COR-L47 (cell line): ENCODE results near the gene PLCD1.
"Not testable (repeated sequence)": the region's sequence is repeated elsewhere in the genome, so short reads cannot be mapped to it uniquely, and the experiment has no call there.

Experiments
- DNase-seq: peaks from one replicate; lab custom pipeline; 2025; lab: John Stamatoyannopoulos, UW

The PLCD1 gene

DNA sequence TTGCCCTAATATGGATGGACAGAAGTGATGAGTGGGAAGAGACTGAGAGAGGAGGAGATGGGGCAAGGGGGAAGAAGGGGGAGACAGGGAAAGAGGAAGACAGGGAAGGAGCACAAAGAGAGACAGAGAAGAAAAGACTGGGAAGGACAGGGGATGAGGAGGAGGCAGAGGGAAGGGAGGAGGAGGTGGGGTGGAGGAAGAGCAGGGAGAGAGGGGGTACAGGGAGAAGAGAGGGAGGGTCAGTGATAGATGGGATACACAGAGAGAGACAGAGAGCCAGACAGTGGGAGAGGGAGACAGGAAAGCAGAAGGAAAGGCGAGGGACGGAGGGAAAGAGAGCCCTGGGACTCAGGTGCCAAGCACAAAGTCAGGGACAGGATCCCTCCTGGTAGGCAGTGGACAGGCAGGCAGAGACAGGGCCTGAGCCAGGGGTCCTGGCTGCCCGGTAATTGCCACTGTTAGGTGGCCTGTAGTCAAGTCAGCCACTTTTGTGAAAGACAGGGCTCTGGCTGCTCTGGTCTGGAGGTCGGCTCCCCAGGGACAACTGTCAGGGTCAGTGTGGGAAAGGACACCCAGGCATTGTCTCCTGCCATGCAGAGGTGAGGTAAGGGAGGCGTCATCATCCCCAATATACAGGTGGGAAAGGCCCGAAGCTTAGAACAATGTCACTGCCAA lies 29.1 kb downstream of the PLCD1 start:
- no peak for DNase-seq

DNA sequence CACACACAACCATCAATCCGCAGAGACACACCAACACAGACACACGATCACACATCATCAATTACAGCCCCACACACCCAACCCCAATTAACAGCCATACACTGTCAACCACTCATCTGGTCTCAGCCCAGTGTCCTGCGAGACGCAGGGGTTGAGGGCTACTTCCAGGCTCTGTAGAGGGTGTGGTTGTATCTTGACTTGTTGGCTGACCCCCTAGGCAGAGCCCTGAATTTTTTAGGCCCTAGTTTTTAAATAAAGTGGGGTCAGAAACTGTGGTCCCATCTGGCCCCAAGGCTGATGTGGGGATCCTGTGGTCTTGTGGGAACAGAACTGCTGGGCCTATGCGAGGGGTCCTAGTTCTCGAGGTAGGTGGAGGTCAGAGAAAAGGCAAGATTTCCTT lies 29.6 kb downstream of the PLCD1 start:
- no peak for DNase-seq

DNA sequence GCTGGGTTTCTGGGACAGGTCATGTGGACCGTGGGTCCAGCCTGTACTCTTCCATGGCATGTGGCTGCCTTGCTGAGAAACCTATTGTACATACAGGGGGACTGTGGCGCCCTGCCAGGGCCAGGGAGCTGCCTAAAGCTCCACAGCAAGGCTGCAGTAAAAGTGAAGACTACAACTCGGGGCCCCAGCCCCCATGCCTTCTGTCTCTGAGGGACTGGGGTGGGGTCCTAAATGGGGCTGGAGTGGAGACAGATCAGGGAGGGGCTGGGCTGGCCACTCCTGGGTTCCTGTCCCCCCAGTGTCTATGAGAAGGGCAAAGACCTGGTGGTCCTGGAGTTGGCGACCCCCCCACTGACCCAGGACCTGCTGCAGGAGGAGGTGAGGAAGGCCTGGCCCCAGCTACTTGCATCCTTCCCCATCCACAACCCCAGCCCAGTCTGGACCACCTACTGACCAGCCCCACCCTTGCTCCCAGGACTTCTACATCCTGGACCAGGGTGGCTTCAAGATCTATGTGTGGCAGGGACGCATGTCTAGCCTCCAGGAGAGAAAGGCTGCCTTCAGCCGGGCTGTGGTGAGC lies 31.6 kb downstream of the PLCD1 start:
- no peak for DNase-seq

DNA sequence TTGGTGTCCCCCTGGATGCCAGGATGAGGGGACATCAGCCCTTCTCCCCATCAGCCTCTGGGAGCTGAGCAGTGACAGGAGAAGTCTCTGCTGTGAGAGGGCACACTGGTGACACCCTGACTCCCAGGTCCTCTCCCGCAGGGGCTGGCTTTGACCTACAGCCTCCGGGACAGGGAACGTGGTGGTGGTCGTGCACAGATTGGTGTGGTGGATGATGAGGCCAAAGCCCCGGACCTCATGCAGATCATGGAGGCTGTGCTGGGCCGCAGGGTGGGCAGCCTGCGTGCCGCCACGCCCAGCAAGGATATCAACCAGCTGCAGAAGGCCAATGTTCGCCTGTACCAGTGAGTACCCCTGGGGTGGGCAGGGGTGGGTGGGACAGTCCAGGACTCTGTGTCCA lies 32.1 kb downstream of the PLCD1 start:
- no peak for DNase-seq

DNA sequence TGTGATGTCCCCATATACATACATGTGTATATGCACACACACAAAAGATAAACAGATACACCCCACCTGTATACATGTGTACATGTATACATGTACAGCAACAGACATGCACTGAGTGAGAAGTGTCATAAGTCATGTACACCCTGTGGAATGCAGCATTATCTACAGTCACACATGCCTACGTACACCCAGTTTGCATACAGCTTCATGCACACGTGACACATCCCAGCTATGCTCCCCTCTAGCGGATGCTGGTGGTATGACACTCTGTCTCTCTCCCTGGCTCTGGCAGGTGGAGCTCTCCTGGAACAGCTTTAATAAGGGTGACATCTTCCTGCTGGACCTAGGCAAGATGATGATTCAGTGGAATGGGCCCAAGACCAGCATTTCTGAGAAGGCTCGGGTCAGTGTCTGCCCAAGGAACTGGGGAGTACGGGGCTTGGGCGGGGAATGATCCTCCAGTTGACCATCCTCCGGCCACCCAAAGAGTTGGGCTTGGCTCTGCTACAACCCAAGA lies 32.6 kb downstream of the PLCD1 start:
- DNase-seq = no peak

DNA sequence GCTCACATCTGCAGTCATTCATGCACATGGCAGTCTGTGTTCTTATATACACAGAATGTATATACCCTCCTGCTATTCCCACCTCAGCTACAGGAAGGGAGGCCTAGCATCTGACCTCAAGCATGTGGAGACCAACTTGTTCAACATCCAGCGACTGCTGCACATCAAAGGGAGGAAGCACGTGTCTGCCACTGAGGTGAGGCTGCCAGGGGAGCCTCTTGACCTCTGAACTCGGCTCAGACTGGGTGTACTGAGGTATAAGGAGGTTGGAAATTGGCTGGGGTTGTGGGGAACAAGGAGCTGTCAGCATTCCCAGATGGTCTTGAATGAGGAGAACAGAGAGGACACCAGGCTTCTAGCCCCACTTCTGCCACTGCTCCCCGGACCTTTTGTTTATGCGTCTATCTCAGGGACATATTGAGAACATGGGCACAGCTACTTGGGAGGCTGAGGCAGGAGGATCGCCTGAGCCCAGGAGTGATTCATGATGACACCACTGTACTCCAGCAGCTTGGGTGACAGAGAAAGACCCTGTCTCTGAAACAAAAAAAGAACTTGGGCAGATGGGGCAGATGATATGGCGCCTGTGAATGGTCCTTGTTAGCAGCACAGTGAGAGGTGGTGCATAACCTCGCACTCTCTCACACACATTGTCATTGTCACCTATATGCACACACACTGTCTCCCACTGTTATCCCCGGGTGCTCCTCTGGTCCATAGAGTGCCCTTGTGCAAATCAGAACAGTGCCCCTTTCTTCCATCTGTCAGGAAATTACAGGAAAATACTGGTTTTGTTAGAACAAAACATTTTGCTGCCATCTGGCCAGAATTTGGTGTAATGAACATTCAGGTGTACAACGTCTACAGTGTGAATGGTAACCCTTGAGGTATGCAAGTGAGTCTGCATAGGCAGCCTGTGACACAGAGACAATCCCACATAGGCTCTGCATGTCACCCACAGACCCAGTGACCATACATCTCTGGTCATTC lies 33.5 kb downstream of the PLCD1 start:
- no peak for DNase-seq

DNA sequence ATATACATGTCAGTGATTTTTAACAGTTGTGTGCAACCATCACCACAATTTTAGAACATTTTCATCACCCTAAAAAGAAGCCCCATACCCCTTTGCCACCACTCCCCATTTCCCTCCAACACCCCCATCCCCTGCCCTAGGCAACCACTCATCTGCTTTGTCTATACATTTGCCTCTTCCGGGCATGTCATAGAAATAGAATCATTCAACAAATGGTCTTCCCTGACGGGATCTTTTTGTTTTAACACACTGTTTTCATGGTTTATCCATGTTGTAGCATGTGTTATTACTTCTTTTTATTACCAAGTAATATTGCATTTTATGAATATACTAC lies 34.8 kb downstream of the PLCD1 start:
- DNase-seq = no peak

DNA sequence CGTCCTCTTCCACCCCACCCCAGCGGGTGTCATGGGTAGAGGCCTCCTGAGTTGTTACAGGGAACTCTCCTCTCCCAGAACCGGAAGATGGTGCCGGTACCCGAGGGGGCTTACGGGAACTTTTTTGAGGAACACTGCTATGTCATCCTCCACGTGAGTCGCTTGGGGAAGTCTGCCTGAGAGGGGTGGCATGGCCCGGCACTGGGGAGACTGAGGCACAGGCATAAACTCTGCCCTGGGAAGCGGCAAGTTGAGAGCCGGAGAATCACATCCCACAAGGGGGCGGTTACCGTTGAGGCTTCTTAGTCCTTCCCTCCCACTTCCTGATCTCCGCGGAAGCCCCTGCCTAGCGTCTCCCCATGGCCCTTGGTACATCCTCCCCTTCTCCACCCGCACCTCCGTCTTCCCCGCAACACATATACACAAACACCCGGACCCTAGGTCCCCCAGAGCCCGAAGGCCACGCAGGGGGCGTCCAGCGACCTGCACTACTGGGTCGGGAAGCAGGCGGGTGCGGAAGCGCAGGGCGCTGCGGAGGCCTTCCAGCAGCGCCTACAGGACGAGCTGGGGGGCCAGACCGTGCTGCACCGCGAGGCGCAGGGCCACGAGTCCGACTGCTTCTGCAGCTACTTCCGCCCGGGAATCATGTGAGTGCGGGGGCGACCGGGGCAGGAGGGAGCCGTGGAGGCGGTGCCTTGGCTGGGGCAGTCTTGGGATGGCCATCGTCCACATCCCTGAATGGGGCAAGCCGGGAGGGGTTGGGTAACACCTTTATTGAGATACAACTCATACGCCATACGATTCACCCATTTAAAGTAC lies 35.4 kb downstream of the PLCD1 start:
- peak; percentile 42 for DNase-seq

DNA sequence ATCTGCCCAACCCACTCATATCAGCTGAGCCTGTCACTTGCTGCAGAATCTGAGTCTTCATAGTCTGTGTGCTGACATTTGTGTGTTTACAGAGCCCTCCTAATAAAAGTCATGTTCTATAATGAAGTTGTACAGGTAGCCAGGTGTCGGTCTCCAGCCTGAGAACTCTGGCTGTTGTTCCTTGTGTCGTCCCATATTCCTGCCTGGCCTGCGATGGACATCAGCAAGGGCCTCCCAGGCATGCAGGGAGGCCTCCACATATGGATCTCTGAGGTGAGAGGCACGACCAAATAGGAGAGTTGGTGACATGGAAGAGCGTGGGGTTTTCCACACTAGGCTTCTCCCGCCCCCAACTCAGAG lies 36.0 kb downstream of the PLCD1 start:
- no peak for DNase-seq

DNA sequence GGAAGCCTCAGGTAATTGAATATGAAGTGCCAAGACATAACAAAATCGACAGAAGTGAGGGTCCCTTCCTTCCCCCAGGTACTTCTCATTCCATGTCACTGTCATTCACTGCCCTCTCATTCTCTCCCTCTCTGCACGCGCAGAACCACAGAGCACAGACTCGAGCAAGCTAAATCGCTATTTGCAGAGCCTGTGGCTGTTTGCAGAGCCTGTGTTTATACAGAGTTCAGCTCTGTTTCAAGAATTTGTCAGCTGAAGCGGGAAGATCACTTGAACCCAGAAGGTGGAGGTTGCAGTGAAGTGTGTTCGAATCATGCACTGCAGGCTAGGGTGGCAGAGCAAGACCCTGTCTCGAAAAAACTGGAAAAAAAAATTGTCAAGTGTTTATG lies 36.4 kb downstream of the PLCD1 start:
- DNase-seq = no peak

DNA sequence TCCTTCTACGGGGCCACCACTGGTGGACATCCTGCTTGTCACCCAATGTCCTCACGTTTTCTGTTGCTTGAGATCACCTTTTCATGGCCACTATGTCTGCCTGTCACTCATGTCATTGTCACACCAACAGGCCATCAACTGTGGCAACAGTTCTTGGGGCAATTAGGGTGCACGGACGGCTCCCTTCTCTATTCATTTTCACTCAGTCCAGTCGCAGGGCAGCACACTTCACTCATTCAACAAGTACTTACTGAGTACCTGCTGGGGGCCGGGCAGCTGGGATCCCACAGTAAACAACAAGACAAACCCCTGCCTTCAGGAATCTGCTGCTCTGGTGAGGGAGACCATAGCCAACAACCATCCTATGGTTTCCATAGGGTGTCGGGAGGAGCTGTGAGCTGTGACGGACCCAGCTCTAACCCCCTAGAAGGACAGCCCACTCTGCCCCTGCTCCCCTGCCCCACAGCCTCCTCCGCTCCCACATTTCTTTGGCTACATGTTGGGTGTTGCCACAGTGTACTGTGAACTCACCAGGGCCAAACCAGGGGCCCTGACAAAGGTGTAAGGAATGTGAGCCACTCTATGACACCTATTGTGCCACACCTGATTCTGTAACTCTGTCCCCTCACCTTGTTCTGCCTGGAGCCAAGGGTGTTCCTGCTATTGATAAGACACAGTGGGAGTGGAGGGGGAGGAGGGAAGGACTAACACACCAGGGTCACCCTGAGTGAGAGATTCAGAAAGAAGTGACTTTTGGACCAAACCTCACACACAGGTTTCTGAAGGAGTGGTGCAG lies 37.0 kb downstream of the PLCD1 start:
- DNase-seq = no peak

DNA sequence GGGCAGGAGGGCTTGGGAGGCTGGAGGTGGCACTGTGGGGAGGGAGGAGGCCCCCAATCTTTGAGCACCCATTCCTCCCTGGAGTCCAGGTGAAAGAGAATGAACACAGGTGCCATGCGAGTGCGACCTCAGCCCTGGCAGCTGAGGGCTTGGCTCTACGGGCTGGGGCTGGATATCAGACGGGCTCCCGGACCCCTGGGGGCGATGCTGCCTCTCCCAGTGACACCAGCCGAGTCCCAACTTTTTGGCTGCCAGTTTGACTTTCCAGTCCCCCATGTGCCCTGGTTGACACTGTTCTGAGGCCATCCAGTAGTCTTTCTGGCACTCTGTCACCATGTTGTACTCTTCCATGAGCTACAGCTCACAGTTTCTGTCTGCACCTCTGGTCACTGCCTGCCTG lies 37.6 kb downstream of the PLCD1 start:
- no peak for DNase-seq

DNA sequence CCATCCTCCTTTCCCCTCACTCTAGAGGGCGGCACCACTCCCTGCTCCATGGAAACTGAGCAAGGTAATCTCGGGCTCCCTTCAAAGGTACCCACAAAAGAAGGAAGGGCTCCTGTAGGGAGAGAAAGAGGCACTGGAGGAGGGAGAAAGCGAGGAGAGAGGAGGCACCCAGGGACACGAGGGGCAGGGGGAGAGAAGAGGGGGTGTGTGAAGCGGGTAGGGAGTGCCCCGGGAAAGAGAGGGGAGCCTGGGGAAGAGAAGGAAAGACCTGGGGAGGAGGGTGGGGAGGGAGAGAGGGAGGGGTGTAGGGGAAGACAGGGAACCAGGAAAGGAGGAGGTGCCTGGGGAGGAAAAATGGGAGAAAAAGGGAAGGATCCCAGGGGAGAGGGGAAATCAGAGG lies 38.3 kb downstream of the PLCD1 start:
- DNase-seq = no peak

DNA sequence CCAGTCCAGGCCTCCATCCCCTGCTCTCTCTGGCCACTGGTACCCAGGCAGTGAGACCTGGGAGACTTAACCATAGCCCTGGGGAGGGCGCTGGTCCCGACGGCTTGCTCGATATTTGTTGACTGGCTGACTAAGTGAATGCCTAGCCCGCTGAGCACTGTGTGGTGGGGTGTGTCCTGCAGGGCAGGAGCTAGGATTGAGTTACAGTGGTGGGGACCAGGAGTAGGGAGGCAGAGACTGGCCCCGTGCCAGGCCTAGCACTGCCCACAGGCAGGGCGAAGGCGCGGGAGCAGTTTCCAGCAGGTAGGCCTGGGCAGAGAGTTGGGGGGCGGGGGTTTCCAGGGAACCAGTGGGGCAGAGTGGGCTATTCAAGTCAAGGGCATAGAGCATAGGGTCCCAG lies 38.9 kb downstream of the PLCD1 start, which contains the start of gene VILL:
VILL (plus strand) TSS at position 260 of the 400 bp plus-strand sequence. CDS start 2,887 bp downstream, outside the sequence.
- peak; percentile 14 for DNase-seq

DNA sequence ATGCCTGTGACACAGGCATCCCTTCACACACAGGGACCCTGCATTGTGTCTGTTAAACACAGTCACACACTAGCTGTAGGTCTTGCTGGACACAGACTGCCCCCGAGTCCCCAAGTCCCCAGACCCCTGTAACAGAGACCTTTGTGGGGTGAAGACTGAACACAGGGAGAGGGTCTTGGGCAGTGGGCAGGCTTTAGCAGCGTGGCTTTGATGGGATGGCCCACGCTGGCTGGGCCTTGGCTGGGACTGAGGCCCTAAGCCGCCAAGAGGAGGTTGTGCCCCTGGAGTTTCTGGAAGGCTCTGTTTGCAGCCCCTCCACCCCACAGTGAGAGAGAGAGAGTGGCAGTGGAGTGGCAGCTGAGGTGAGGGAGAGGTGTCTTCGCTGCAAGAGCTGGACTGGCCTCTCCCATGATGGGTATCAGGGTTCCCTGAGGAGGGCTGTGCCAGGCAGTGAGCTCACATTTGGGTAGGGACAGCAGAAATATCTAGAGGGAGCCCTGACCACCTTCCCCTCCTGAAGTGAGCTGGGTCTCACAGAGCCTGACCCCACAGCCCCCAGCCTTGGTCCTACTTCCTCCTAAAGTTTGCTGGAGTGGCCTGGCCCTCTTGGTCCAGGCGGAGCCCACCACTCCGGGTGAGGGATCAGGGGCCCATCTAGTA lies 39.5 kb downstream of the PLCD1 start:
- no peak for DNase-seq

DNA sequence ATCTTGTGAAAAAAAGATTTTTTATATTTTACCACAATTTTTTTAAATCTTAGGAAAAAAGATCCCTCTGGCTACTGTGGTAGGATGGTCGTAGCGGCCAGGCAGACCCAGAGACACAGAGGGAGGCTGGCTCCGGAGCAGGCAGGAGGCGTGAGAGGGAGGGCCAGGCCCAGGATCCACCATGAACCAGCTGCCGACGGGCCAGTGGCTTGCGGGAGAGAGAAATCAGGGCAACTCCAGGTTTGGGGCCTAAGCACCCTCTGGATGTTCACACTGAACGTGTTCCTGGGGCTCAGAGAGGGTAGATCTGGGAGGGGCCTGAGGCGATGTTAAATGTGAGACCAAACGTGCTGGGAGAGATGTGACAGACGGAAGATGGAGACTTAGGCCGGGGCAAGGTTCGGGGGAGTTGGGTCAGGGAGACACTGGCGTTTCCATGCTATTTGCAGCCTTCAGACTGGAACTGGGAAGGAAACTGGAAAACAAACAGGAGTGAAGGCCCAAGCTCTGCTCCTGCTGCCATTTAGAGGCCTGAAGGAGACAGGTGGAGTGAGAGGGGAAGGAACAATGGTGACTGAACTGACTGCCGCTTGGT lies 40.4 kb downstream of the PLCD1 start:
- DNase-seq = no peak

DNA sequence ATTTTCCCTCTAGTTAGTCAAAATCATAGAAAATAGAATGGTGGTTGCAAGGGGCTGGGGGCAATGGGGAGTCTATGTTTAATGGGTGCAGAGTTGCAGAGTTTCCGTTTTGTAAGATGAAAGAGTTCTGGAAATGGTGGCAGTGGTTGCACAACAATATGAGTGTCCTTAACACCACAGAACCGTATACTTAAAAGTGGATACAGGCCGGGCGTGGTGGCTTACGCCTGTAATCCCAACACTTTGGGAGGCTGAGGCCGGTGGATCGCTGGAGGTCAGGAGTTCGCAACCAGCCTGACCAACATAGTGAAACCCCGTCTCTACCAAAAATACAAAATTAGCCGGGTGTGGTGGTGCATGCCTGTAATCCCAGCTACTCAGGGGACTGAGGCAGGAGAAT lies 41.1 kb downstream of the PLCD1 start:
- not testable (repeated sequence) for DNase-seq

DNA sequence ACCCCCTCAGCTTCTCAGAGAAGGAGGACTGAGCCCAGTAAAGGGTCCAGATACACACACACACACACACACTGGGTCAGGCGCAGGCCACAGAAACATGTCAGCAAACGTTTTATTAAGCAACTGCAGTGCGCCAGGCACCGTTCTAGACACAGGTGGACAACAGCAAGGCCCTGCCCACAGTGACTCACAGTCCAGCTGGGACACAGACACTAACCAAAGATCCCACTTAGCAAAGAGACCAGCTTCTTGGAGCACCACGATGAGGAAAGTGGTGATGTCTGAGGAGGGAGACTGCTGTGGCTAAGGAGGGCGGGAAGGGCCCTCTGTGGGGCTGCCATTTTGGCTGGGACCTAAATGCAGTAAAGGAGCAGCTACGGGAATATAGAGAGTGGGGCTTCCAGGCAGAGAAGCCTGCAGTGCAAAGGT lies 41.7 kb downstream of the PLCD1 start:
- no peak for DNase-seq

DNA sequence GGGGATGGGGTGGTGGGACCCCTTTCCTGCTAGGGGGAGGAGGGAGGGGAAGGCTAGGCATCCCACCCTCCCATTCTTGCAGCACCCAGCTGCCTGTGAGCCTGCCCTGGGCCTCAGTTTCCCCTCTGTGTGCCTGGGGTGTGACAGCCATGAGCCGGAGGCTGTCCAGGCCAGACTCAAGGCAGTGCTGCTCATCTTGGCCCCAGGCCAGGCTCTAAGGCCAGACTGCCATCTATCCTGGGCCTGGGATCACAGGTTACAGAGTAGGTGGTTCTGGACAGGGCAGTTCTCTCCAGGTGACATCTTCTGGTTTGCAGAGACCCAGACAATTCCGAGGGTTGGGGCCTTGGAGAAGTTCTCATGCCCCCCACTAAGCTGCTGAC lies 42.1 kb downstream of the PLCD1 start:
- DNase-seq = no peak
